Right lobe of liver (tissue), 4 donors: ENCODE data around the gene DLGAP4.

ENCODE experiments used
- POLR2A ChIP-seq: fragments of 450-650 bp; IDR thresholded peaks from one replicate; pipeline ENCODE4 v1.6.1; 2017; ENCODE audit warnings: antibody characterized with exemption, mild to moderate bottlenecking
- TF ChIP-seq, protein P1 (sequence below), 4 donors: fragments of 200-600 bp in 3 of 4; fragments of 450-650 bp in 1 of 4; IDR thresholded peaks; one replicate each; pipeline versions ENCODE4 v1.5.1 to v1.8.0; 2016 to 2022; ENCODE audit warnings: antibody characterized with exemption in 4 of 4, mild to moderate bottlenecking in 2 of 4
- donor health status: DM: no; HTN: no; CAD: no.
- donor health status: DM: no; HTN: no; CAD: no.
- donor health status: DM: no; HTN: yes; CAD: no.

DNA sequence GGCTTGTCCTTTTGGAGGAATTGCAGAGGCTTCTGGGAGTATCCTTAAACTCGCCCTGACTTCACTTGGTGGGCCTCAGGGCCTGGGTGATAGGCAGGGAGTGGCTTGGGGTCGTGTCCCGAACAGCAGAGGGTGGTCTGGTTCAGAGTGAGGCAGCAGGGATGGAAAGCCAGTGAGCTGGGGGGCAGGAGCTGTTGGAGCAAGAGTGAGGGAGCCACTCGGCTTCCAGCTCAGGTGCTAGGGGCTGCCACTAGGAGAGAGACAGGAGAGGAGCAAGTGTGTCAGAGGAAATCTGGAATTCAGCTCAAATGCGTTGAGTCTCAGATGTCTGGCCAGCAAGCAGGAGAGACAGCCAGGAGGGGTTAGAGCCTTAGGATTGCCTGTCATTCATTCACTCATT, 85.8 kb downstream of the DLGAP4 start:
- TF ChIP-seq, protein P1, sequence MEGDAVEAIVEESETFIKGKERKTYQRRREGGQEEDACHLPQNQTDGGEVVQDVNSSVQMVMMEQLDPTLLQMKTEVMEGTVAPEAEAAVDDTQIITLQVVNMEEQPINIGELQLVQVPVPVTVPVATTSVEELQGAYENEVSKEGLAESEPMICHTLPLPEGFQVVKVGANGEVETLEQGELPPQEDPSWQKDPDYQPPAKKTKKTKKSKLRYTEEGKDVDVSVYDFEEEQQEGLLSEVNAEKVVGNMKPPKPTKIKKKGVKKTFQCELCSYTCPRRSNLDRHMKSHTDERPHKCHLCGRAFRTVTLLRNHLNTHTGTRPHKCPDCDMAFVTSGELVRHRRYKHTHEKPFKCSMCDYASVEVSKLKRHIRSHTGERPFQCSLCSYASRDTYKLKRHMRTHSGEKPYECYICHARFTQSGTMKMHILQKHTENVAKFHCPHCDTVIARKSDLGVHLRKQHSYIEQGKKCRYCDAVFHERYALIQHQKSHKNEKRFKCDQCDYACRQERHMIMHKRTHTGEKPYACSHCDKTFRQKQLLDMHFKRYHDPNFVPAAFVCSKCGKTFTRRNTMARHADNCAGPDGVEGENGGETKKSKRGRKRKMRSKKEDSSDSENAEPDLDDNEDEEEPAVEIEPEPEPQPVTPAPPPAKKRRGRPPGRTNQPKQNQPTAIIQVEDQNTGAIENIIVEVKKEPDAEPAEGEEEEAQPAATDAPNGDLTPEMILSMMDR (IDR thresholded peaks at IDR 0.05): no peak
- no peak for TF ChIP-seq POLR2A
